Neural progenitor cell (in vitro differentiated cells): Measurements from ENCODE around the gene CACNA2D4.

Source experiments
- EZH2 ChIP-seq: fragments of 200-600 bp; sonication (generic); IDR thresholded peaks from 2 replicates; pipeline ENCODE4 v1.6.1; 2017; ENCODE audit warnings: antibody characterized with exemption, mild to moderate bottlenecking, moderate library complexity
- EZH2phosphoT487 ChIP-seq: fragments of 200-600 bp; sonication (generic); IDR thresholded peaks from 2 replicates; pipeline ENCODE4 v1.6.1; 2017; ENCODE audit warnings: antibody characterized with exemption
- TF ChIP-seq, protein P1 (sequence below): fragments of 200-600 bp; sonication (generic); IDR thresholded peaks from 2 replicates; pipeline ENCODE4 v1.5.1; 2017; ENCODE audit warnings: antibody characterized with exemption, mild to moderate bottlenecking

DNA sequence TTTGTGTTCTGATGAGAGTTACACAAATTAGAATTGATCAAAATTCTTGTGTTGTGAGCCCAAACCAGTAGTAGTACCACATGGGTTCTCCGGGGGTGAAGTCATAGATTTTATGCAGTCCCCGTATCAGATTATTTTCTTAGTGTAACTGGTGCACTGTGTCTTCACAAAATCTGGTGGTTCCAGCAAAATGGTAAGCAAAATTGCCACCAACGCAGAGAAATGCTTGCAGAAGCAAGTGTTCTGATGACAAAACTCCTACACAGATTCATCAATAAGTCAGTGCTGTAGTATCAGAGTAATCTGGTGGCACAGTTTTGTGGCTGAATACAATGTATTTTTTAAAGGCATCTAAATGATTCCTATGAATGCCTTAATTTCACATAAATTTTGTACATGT, 1.3 kb upstream of the CACNA2D4 start:
- TF ChIP-seq, protein P1, sequence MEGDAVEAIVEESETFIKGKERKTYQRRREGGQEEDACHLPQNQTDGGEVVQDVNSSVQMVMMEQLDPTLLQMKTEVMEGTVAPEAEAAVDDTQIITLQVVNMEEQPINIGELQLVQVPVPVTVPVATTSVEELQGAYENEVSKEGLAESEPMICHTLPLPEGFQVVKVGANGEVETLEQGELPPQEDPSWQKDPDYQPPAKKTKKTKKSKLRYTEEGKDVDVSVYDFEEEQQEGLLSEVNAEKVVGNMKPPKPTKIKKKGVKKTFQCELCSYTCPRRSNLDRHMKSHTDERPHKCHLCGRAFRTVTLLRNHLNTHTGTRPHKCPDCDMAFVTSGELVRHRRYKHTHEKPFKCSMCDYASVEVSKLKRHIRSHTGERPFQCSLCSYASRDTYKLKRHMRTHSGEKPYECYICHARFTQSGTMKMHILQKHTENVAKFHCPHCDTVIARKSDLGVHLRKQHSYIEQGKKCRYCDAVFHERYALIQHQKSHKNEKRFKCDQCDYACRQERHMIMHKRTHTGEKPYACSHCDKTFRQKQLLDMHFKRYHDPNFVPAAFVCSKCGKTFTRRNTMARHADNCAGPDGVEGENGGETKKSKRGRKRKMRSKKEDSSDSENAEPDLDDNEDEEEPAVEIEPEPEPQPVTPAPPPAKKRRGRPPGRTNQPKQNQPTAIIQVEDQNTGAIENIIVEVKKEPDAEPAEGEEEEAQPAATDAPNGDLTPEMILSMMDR = no peak
- TF ChIP-seq EZH2phosphoT487 = no peak
- TF ChIP-seq EZH2 = no peak
